Bone marrow (tissue), 2 donors: ENCODE data around the gene JMJD1C.
"Not testable (repeated sequence)": the region's sequence is repeated elsewhere in the genome, so short reads cannot be mapped to it uniquely, and the experiment has no call there.

Experiments
- DNase-seq, 2 donors: peaks; one replicate each; lab custom pipeline; 2025; lab: John Stamatoyannopoulos, UW

Gene JMJD1C

DNA sequence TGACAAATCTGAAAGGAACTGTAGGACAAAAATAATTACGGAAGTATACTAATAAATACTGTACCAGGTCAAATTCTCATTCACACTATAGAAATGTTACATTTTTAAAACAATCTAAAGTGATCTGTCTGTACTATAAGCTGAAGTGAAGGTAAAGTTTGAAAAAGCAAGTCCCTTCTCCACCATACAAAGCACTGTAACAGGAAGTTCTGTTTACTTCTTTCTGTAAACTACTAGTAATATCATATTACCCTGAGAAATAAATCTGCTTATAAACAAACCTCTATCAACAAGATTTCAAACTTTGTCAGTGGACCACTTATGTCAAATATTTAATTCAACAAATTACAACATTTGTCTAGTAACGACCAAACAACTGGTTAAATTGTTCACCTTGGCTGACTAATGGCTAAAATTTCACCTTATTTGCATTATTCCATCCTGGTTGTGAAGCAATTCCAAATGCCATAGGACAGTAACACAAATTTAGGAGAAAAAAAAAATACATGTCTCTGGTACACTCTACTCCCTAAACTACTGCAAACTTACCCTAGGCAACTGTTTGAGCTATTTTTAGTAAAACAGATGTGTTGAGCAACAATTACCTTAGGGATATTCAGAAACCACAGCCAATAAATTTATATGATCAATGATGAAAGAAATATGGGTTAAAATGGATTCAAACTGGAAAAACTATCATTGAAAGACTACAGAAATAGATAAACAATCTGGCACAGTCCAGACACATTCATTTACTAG is 206.7 kb downstream of the JMJD1C start:
- DNase-seq: no peak

DNA sequence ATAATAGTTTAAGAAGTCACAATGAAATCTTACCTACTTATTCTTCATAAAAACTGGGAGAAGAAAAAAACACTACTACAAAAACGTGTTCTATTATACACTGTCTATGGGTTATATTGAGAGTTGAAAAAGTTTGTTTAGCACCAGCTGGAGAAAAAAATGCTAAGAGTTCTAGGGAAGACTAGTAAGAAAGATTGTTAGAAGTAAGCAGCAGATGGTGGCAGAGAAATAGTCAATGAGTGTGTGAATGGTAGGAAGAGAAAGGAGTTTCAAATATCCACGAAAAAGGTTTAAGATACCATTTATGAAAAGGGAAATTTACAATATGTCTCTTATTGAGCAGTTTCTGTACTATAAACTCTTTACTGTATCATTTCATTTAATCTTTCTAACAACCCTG is 208.0 kb downstream of the JMJD1C start:
- no peak for DNase-seq

DNA sequence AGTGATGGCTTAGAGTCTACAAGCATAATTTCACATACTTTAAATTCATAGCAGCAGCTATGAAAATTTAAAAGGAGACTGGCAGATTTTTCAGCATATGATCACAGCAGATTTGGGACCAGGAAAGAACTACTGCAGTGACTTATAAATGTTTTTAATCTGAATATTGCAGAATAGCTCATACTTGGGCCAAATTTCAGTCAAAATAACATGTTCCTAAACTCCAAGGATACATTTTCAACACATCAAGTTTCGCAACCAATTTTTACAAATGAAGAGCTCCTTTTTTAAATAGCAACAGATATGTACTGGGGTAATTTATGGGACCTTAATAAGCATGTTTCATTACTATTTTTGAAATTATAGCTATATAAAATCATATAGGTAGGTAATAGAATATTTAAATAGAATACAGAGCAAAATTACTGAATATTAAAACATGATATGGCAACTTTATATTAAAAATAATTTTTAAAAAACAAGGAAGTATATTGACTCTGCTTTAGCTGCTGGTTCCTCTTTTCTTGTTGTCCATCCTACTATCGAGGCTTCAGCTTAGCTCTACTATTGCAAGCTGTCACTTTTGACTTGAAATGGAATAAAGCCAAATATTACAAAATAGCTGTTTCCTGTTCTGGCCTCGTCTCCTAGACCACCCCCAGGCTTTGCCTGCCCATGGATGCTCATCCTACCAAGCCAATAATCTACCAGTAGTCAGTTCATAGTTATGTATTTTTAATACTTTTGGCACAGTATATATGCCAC is 209.6 kb downstream of the JMJD1C start:
- peak in 1 of 2 donors; percentile 82 for DNase-seq

DNA sequence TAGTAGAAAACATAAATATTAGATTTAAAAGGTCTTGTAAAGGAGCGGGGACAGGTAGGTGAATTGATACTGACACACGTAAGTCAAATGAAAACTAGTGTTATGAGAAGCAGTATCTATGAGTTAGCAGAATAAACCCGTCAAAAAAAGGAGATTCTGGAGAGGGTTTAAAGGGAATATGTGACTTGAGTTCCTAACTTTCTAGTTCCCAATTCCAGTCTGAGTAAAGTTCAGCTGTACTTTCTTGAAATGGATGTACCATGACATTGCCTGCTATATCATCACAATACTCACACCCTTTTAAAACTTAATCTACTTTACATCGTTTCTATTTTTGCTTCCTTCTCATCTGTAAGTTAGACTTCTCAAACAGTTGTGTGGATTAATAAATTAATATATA is 210.5 kb downstream of the JMJD1C start:
- no peak for DNase-seq

DNA sequence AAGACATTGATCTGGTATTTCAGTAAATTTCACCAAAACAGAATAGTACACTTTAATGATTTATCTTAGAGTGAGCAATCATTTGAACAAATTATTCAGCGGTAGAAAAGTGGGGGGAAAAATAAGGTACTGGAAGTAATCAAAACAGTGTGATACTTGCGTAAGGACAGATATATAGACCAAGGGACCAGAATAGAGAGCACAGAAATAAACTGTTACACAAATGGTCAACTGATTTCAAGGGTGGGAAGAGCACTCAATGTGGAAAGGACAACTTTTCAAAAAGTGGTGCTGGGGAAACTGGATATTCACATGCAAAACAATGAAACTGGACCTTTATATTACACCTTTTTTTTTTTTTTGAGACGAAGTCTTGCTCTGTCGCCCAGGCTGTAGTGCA is 212.7 kb downstream of the JMJD1C start:
- no peak for DNase-seq

DNA sequence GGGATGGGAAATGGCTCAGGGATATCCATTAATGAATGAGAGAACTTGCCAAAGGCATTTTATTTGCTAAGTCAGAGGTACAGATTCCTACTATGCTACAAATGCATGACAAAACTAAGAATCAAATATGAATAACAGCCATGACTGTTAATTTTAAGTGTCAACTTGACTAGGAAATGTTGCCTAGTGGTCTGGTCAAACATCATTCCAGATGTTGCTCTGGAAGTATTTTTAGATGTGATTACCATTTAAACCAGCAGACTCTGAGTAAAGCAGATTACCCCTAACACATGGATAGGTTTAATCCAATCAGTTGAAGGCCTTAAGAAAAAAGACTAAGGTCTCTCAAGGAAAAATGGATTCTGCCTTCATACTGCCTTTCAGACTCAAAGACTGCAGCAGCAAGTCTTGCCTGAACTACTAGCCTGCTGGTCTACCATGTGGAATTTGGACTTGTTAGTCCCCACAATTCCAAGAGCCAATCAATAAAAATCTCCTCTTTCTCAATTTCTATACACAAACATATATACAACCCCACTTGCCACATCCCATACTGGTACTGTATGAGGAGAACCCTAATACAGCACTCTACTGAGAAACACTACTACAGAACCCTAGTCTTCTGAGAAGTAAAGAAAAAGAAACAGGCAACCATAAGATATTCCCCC is 213.5 kb downstream of the JMJD1C start:
- DNase-seq: no peak

DNA sequence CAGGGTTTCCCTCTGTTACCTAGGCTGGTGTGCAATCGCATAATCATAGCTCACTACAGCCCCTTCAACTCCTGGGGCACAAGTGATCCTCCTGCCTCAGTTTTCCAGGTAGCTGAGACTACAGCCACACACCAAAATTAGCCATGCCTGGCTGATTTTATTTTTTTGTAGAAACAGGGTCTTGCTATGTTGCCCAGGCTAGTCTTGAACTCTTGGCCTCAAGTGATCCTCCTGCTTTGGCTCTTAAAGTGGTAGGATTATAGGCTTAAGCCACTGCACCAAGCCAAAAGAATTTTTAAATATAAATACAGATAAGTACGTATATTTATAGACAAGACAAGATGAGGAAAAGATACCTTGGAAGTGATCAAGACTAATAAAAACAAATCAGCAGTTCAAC is 215.7 kb downstream of the JMJD1C start:
- DNase-seq: no peak

DNA sequence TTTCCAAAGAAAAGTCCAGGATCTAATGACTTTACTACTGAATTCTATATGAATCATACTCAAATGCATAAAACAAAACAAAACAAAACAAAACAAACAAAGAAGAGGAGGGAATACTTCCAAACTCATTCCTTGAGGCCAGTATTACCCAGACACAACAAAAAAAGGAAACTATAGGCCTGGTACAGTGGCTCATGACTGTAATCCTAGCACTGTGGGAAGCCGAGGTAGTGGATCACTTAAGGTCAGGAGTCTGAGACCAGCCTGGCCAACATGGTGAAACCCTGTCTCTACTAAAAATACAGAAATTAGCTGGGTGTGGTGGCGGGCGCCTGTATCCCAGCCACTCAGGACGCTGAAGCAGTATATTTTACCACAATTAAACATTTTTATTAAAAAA is 218.0 kb downstream of the JMJD1C start:
- DNase-seq: no peak

DNA sequence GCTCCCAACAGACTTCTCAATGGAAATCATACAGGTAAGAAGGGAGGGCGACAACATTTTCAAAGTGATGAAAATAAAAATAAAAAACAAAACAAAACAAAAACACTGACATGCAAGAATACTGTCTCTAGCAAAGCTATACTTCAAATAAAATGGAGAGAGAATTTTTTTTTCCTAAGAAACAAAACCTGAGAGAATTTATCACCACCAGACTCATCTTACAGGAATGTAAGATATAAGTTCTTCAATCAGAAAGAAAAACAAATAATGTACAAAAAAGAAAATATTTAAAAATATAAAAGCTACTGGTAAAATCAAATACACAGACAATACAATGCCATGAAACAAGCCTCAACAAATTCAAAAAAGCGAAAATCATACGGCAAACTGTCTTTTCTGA is 219.4 kb downstream of the JMJD1C start:
- no peak for DNase-seq

DNA sequence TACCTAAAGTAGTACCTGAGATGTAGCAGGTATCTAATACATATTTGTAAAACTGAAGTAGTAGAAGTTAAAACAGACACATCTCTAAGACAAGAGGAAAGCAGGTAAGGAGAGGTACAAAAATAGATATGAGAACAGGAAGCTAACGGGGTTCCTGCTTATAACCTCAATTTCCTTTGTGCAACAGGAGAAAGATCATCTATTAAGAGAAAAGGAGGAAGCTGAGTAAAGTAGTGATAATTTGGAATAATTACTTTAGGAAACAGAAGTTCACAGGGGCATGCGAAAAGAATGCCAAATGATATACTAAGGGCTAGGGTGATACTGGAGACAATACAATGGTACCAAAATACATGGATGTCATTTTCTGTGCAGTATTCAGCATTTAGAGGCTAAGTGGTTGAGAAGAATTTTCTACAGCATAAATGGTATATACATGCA is 223.9 kb downstream of the JMJD1C start:
- peak in 1 of 2 donors; percentile 32 for DNase-seq

DNA sequence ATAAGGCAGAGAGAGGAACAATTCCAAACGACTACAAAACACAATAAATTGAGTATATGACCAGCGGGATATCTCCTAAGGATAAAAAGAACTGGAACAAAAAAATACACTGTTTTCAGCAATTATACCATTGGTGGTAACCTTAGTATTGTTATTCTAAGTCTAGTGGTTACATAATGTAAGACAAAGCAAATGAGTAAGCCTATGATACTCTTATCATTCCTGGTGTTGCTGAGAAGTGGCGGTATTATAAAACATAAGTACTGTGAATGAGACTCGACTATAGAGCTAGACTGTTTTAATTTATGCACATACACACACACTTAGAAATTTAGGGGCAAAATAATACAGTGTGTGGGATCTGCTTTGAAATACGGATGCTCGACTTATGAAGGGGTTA is 225.0 kb downstream of the JMJD1C start:
- DNase-seq: no peak

DNA sequence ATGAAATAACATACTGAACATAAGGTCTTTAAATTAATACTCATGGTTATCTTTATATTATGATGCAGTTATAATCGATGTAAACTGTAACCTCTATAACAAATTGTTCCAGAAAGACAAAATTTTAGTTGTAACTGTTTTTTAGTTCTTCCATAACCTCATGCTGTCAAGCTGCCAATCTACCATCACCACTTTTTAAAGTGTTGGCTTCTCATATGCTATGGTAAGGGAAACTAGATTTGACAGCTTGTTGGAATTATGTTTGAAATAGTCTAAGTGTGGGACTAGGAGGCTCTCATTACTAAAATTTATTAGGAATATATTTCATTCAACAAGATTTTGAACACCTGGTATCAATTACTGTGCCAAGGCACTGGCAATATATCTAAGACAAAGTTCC is 227.3 kb downstream of the JMJD1C start:
- DNase-seq: no peak

DNA sequence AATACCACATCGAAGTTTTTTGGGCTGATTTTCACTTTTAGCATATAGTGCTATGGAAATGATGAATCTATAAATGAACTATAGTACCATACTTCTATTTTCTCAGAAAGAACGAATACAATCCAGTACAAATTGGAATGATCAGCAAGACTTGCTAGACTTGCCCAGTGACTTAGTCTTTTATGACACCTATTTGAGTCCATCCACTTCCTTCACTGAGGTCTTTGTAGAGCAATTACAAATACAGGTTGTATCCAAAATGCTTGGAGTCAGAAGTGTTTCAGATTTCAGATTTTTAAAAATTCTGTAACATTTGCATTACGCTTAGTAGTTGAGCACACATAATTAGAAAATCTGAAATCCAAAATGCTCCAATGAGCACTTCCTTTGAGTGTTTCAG is 228.4 kb downstream of the JMJD1C start:
- DNase-seq: no peak

DNA sequence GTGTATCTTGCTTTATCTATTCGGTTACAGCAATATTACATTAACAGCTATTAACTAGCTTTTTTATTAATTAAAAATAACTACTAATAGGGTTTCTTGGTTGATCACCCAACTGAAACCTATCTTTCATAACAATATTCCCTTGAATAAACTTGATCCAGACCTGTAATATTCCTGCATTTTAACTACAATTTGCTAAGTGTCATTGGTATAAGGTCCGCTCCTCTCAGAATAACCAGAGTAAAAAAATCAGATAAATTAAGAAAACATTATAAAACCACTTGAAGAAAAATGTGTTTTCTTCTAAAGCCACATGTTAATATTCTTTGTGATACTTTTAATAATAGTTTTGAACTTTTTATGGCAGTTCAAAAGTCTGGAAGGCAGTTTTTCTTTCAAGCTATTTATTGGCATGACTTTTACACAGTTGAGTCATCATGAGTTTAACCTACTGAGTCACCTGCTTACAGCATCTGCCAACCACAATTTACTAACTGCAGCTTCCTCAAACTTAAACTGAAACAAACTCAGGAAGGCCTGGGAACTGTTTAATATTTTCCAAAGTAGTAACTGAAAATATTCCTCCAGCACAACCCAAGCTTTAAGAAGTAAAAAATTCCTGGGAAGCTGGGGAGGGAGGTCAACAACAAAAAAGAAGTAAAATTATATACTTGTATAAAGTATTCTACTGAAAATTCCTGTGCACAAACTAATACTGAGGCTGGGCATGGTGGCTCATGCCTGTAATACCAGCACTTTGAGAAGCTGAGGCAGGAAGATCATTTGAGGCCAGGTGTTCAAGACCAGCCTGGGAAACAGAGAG is 229.5 kb downstream of the JMJD1C start:
- DNase-seq: peak in 1 of 2 donors; percentile 85

DNA sequence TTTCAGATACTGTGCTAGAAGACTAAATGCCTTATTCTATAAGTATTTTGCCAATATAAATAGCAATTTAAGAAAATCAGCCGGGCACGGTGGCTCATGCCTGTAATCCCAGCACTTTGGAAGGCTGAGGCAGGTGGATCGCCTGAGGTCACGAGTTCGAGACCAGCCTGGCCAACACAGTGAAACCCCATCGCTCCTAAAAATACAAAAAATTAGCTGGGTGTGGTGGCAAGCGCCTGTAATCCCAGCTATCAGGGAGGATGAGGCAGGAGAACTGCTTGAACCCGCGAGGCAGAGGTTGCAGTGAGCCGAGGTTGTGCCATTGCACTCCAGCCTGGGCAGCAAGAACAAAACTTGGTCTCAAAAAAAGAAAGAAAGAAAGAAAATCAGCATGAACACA is 230.6 kb downstream of the JMJD1C start:
- not testable (repeated sequence) for DNase-seq

DNA sequence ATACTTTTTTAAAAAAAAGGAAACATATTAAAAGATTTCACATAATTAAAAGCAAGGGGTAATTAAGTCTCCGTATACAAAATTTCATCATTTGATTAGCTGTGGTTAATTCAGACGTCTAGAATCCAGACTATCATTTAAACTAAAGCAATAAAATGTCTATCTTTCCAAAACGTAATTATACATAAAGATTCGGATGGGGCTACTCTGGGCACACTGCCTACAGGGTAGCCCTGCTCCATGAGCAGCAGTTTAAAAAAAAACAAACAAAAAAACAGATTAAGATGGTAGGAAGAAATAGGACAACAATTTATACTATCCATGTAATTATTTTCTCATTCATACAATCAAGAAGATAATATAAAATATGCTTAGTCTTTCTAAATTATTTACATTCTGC is 236.6 kb downstream of the JMJD1C start:
- no peak for DNase-seq

DNA sequence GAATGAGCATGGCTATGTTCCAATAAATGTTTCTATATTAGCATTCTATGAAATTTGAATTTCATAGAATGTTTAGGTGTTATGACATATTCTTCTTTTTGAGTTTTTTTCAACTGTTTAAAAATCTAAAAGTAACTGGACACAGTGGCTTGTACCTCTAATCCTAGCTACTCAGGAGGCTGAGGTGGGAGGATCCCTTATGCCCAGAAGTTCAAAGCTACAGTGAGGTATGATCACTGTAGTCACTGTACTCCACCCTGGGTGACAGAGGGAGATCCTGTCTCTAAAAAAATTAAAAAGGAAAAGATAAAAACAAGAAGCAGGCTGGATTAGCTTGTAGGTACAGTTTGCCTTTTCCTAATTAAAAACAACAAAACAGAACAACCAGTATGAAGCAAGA is 237.5 kb downstream of the JMJD1C start:
- no peak for DNase-seq

DNA sequence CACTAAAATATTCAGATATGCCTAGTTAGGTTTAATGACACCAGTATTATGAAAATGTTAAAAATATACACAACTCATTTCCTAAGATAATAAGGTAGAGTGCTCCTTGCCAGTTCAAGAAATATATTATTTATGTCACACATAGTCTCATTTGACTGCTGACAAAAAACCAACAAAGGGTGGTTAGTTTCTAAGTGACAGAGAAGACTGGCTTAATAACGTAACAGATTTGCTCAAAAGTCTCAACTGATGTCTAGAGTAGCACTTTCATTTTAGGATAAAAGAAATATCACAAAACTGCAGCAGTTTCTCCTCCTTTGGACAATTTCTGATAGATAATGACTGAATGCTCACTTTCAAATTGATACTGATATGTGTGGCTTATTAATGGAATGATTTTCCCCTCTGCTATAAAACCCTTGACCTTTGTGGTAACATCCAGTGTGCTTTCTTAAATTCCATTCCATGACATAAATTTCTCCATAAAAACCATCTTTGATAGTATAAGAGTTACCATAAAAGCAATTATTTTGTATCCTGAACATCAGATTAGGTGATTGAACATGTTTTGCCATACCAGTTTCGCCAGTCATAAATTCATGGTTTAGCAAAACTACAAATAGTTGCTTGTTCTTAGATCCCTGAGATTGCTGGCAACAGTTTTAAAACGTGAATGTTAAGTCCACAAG is 238.4 kb downstream of the JMJD1C start:
- no peak for DNase-seq

DNA sequence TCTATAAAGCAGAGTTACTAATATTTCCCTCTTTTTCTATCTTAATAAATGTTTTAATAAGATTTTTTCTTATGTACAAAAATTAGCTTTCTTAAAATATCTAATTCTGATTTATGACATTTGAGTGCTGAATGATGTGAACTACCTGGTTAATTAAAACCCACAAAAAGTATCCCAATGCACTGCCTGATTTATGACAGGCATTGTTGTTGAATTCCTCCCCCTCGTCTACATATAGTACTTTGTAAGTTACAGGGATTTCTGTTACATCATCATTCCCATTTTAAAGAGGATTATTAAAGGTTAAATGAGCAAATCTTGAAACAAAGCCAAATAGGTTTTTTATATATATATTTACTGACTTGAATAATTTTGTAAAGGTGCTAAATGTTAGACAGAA is 241.5 kb downstream of the JMJD1C start:
- no peak for DNase-seq

DNA sequence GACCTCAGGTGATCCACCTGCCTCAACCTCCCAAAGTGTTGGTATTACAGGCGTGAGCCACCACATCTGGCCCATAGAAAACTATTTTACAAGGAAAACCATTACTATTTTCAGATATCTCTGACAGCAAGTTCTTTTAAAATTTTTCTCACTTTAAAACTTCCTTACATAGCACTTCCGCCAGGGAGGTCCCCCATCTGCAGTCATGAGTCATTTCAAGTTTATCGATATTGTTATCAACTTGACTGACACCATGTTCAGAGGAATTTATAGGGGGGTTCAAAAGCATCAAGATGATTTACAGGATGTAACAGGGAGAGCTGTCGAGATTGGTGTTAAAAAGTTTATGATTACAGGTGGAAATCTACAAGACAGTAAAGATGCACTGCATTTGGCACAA is 243.8 kb downstream of the JMJD1C start:
- DNase-seq: no peak

DNA sequence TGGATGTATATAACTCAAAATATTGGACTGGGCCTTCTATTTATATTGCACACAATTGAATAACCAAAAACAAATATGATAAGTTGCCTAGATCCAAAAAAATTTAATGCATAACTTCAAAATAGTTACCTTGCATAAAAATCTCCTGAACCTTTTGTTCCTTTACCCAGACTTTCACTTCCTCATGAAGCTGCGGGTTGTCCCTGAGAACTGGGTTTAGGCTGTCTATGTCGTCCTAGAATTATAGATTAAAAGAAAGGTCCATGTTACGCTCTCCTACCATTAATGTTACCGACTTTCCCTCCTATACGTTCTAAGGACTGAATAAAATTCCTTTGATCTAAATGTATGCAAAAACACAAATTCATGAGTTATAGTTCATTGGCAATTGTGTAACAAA is 246.0 kb downstream of the JMJD1C start:
- no peak for DNase-seq
